SK-N-SH treated with all-trans-retinoic acid at 6 μM for 48 hours (cell line): Measurements from ENCODE around the gene CTBP2.

Experiments used
- ATAC-seq: fragments of 200-7000 bp; cut with Tn5 transposase; 3 replicates; pipeline ENCODE4 v1.9.1; 2020; ENCODE audit warnings: mild to moderate bottlenecking, moderate library complexity
- CSDC2 ChIP-seq: fragments of 250-450 bp; sonication (Bioruptor Pico); IDR thresholded peaks from 2 replicates; pipeline ENCODE4 v1.5.0; 2020; ENCODE audit warnings: mild to moderate bottlenecking, moderate library complexity
- ESRRG ChIP-seq: fragments of 250-450 bp; sonication (Bioruptor Pico); IDR thresholded peaks from 2 replicates; pipeline ENCODE4 v1.6.1; 2021; ENCODE audit warnings: mild to moderate bottlenecking
- GLIS3 ChIP-seq: fragments of 250-450 bp; sonication (Bioruptor Pico); IDR thresholded peaks from 2 replicates; pipeline ENCODE4 v1.5.0; 2020; ENCODE audit warnings: mild to moderate bottlenecking, moderate library complexity
- PPARA ChIP-seq: fragments of 250-450 bp; sonication (Bioruptor Pico); IDR thresholded peaks from 2 replicates; pipeline ENCODE4 v1.5.0; 2020; ENCODE audit warnings: mild to moderate bottlenecking, borderline replicate concordance
- RARB ChIP-seq: fragments of 250-450 bp; sonication (Bioruptor Pico); IDR thresholded peaks from 2 replicates; pipeline ENCODE4 v1.8.0; 2021; ENCODE audit warnings: mild to moderate bottlenecking, moderate library complexity
- SNAI2 ChIP-seq: fragments of 250-450 bp; sonication (Bioruptor Pico); IDR thresholded peaks from 2 replicates; pipeline ENCODE4 v1.5.0; 2020; ENCODE audit warnings: mild to moderate bottlenecking, moderate library complexity
- TCF4 ChIP-seq: fragments of 250-450 bp; sonication (Bioruptor Pico); IDR thresholded peaks from 2 replicates; pipeline ENCODE4 v1.8.0; 2021; ENCODE audit warnings: mild to moderate bottlenecking, moderate library complexity, borderline replicate concordance
- TOX ChIP-seq: fragments of 250-450 bp; sonication (Bioruptor Pico); IDR thresholded peaks from 2 replicates; pipeline ENCODE4 v1.8.0; 2021; ENCODE audit warnings: mild to moderate bottlenecking, moderate library complexity, borderline replicate concordance
- ZC3H10 ChIP-seq: fragments of 250-450 bp; sonication (Bioruptor Pico); IDR thresholded peaks from 2 replicates; pipeline ENCODE4 v1.5.1; 2021; ENCODE audit warnings: mild to moderate bottlenecking, moderate library complexity
- ZFP3 ChIP-seq: fragments of 250-450 bp; sonication (Bioruptor Pico); IDR thresholded peaks from 2 replicates; pipeline ENCODE4 v1.5.0; 2020; ENCODE audit warnings: mild to moderate bottlenecking, moderate library complexity
- ZFP30 ChIP-seq: fragments of 450-650 bp; formaldehyde crosslinking; IDR thresholded peaks from 2 replicates; pipeline ENCODE4 v1.5.0; 2022; ENCODE audit warnings: mild to moderate bottlenecking, moderate library complexity
- ZNF565 ChIP-seq: fragments of 450-650 bp; formaldehyde crosslinking; conservative IDR thresholded peaks from 2 replicates; pipeline ENCODE4 v1.5.0; 2020; ENCODE audit warnings: low read depth, mild to moderate bottlenecking, moderate library complexity
- ZNF8 ChIP-seq: fragments of 450-650 bp; formaldehyde crosslinking; IDR thresholded peaks from 2 replicates; pipeline ENCODE4 v1.5.0; 2020; ENCODE audit warnings: mild to moderate bottlenecking, moderate library complexity
- TF ChIP-seq, protein P1 (sequence below): fragments of 250-450 bp; sonication (Bioruptor Pico); IDR thresholded peaks from 2 replicates; pipeline ENCODE4 v1.5.1; 2020; ENCODE audit warnings: low read depth, mild to moderate bottlenecking, moderate library complexity
- TF ChIP-seq, protein P2 (sequence below): fragments of 250-450 bp; sonication (Bioruptor Pico); IDR thresholded peaks from 2 replicates; pipeline ENCODE4 v1.5.0; 2020; ENCODE audit warnings: mild to moderate bottlenecking, moderate library complexity
- TF ChIP-seq, protein P3 (sequence below): fragments of 250-450 bp; sonication (Bioruptor Pico); IDR thresholded peaks from 2 replicates; pipeline ENCODE4 v1.8.0; 2020; ENCODE audit warnings: mild to moderate bottlenecking, moderate library complexity, borderline replicate concordance
- TF ChIP-seq, protein P4 (sequence below): fragments of 250-450 bp; sonication (Bioruptor Pico); IDR thresholded peaks from 2 replicates; pipeline ENCODE4 v1.5.1; 2021; ENCODE audit warnings: mild to moderate bottlenecking, moderate library complexity
- TF ChIP-seq, protein P5 (sequence below): fragments of 250-450 bp; sonication (Bioruptor Pico); IDR thresholded peaks from 2 replicates; pipeline ENCODE4 v1.8.0; 2021; ENCODE audit warnings: low read depth, mild to moderate bottlenecking, moderate library complexity, borderline replicate concordance

CTBP2 gene

DNA sequence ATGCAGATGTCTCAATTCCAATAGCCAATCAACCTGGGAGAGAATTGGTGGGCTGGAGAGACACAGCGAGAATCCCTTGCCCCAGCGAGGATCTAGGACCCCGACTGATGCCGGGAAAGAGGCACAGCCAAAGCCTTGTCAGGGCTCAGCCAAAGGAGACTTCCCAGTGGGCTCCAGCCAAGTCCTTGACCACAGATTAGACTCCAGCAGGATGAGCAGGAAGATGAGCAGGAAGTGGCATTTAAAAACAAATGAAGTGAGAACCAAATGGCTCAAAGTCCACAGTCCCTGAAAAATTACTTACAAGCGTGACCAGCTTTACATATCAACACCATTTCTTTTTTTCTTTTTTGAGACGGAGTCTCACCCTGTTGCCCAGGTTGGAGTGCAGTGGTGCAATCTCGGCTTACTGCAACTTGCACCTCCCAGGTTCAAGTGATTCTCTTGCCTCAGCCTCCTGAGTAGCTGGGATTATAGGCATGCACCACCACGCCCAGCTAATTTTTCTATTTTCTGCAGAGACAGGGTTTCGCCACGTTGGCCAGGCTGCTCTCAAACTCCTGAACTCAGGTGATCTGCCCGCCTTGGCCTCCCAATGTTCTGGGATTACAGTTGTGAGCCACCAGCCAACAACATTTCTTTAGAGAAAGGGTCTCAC, 40.2 kb downstream of the CTBP2 start:
- TF ChIP-seq, protein P1, sequence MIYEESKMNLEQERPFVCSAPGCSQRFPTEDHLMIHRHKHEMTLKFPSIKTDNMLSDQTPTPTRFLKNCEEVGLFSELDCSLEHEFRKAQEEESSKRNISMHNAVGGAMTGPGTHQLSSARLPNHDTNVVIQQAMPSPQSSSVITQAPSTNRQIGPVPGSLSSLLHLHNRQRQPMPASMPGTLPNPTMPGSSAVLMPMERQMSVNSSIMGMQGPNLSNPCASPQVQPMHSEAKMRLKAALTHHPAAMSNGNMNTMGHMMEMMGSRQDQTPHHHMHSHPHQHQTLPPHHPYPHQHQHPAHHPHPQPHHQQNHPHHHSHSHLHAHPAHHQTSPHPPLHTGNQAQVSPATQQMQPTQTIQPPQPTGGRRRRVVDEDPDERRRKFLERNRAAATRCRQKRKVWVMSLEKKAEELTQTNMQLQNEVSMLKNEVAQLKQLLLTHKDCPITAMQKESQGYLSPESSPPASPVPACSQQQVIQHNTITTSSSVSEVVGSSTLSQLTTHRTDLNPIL (CRISPR knock-in tag), result no peak
- TF ChIP-seq, protein P2, sequence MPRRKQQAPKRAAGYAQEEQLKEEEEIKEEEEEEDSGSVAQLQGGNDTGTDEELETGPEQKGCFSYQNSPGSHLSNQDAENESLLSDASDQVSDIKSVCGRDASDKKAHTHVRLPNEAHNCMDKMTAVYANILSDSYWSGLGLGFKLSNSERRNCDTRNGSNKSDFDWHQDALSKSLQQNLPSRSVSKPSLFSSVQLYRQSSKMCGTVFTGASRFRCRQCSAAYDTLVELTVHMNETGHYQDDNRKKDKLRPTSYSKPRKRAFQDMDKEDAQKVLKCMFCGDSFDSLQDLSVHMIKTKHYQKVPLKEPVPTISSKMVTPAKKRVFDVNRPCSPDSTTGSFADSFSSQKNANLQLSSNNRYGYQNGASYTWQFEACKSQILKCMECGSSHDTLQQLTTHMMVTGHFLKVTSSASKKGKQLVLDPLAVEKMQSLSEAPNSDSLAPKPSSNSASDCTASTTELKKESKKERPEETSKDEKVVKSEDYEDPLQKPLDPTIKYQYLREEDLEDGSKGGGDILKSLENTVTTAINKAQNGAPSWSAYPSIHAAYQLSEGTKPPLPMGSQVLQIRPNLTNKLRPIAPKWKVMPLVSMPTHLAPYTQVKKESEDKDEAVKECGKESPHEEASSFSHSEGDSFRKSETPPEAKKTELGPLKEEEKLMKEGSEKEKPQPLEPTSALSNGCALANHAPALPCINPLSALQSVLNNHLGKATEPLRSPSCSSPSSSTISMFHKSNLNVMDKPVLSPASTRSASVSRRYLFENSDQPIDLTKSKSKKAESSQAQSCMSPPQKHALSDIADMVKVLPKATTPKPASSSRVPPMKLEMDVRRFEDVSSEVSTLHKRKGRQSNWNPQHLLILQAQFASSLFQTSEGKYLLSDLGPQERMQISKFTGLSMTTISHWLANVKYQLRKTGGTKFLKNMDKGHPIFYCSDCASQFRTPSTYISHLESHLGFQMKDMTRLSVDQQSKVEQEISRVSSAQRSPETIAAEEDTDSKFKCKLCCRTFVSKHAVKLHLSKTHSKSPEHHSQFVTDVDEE, result no peak
- no peak for ATAC-seq

DNA sequence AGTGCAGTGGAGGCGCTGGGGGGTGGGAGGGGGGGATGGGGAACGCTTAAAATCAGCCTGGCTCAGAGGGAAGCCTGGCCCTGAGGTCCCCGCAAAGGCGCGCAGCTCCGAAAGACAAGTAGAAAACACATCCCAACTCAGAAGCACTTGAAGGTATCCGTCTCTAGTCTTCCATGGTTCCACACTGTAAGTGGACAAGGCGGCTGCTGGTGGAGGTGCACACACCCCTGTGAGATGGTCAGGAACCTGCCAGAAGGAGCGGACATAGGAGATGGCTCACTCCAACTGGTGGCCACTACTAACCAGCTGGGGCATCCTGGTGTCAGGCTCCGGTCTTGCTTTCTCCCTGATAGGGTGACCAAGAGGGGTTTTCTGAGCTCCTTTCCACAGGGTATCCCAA, 41.7 kb downstream of the CTBP2 start:
- TF ChIP-seq, protein P3, sequence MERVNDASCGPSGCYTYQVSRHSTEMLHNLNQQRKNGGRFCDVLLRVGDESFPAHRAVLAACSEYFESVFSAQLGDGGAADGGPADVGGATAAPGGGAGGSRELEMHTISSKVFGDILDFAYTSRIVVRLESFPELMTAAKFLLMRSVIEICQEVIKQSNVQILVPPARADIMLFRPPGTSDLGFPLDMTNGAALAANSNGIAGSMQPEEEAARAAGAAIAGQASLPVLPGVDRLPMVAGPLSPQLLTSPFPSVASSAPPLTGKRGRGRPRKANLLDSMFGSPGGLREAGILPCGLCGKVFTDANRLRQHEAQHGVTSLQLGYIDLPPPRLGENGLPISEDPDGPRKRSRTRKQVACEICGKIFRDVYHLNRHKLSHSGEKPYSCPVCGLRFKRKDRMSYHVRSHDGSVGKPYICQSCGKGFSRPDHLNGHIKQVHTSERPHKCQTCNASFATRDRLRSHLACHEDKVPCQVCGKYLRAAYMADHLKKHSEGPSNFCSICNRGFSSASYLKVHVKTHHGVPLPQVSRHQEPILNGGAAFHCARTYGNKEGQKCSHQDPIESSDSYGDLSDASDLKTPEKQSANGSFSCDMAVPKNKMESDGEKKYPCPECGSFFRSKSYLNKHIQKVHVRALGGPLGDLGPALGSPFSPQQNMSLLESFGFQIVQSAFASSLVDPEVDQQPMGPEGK (CRISPR knock-in tag), result no peak
- no peak for ATAC-seq

DNA sequence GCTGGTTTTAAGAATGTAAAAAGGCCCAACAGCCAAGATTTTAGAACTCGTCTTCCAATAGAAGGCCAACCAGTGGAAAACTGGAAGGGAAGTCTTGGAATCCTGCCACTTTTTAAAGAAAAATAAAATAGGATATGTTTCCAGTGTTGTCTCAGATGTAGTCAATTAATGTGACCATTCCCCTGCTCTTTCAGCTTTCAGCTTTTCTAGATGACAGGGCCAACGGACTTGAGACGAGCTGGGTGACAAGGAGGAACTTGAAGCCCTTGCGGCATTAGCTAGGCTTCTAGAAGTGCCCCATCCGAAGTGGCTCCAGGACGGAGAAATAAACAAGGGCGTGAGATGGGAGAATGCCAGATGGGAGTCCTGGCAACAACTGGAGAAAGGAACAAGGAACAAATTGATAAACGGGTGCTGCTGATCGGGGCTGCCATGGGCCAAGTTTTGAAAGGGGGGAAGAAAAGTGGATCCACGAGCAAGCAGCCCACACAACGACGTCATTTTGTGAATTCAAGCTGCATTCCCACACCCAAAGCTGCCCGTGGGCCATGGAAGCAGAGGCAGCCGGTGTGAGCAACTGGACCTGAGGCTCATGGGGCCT, 42.3 kb downstream of the CTBP2 start:
- TF ChIP-seq GLIS3 (CRISPR knock-in tag), result no peak
- TF ChIP-seq, protein P4, sequence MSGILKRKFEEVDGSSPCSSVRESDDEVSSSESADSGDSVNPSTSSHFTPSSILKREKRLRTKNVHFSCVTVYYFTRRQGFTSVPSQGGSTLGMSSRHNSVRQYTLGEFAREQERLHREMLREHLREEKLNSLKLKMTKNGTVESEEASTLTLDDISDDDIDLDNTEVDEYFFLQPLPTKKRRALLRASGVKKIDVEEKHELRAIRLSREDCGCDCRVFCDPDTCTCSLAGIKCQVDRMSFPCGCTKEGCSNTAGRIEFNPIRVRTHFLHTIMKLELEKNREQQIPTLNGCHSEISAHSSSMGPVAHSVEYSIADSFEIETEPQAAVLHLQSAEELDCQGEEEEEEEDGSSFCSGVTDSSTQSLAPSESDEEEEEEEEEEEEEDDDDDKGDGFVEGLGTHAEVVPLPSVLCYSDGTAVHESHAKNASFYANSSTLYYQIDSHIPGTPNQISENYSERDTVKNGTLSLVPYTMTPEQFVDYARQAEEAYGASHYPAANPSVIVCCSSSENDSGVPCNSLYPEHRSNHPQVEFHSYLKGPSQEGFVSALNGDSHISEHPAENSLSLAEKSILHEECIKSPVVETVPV (CRISPR knock-in tag), result no peak
- TF ChIP-seq CSDC2 (CRISPR knock-in tag), result no peak
- TF ChIP-seq, protein P5, sequence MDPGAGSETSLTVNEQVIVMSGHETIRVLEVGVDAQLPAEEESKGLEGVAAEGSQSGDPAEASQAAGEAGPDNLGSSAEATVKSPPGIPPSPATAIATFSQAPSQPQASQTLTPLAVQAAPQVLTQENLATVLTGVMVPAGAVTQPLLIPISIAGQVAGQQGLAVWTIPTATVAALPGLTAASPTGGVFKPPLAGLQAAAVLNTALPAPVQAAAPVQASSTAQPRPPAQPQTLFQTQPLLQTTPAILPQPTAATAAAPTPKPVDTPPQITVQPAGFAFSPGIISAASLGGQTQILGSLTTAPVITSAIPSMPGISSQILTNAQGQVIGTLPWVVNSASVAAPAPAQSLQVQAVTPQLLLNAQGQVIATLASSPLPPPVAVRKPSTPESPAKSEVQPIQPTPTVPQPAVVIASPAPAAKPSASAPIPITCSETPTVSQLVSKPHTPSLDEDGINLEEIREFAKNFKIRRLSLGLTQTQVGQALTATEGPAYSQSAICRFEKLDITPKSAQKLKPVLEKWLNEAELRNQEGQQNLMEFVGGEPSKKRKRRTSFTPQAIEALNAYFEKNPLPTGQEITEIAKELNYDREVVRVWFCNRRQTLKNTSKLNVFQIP (CRISPR knock-in tag), result no peak
- TF ChIP-seq ZC3H10 (CRISPR knock-in tag), result no peak
- TF ChIP-seq, protein P3 (CRISPR knock-in tag), result no peak
- no peak for TF ChIP-seq ZNF565 (CRISPR knock-in tag)
- TF ChIP-seq ZNF8 (CRISPR knock-in tag), result no peak
- no peak for TF ChIP-seq ZFP30 (CRISPR knock-in tag)
- no peak for TF ChIP-seq SNAI2 (CRISPR knock-in tag)
- no peak for TF ChIP-seq PPARA (CRISPR knock-in tag)
- TF ChIP-seq RARB (CRISPR knock-in tag), result no peak
- no peak for TF ChIP-seq TOX
- TF ChIP-seq TCF4 (CRISPR knock-in tag), result no peak
- no peak for TF ChIP-seq ESRRG (CRISPR knock-in tag)
- TF ChIP-seq, protein P2, result no peak
- TF ChIP-seq ZFP3 (CRISPR knock-in tag), result no peak
- ATAC-seq, result no peak
